Lower lobe of right lung (tissue), 2 donors: ENCODE measurements around the gene SLC6A9. TPM values are rescaled to one million over a fixed set of nuclear protein-coding genes. Genes with fewer than 3 reads are reported as not detected.
A peak's percentile ranks its signal among the peaks of the same experiment; 100 is the strongest.

Experiments
- ATAC-seq, 2 donors: fragments of 200-7000 bp; cut with Tn5 transposase; one replicate each; pipeline ENCODE4 v1.9.1; 2020 to 2022; ENCODE audit warnings: mild to moderate bottlenecking in 2 of 2, moderate library complexity in 2 of 2
- DNase-seq: peaks from one replicate; pipeline ENCODE4 v3.0.0-alpha.2; 2020
- H3K27ac ChIP-seq: fragments of 200-600 bp; one replicate; pipeline ENCODE4 v1.8.0; 2022
- H3K27me3 ChIP-seq: fragments of 200-600 bp; one replicate; pipeline ENCODE4 v1.8.0; 2022; ENCODE audit warnings: low read depth
- H3K36me3 ChIP-seq: fragments of 200-600 bp; one replicate; pipeline ENCODE4 v1.8.0; 2022; ENCODE audit warnings: mild to moderate bottlenecking
- H3K4me1 ChIP-seq: fragments of 200-600 bp; one replicate; pipeline ENCODE4 v1.8.0; 2022
- H3K4me3 ChIP-seq: fragments of 200-600 bp; one replicate; pipeline ENCODE4 v1.8.0; 2022; ENCODE audit warnings: mild to moderate bottlenecking
- H3K9me3 ChIP-seq: fragments of 200-600 bp; one replicate; pipeline ENCODE4 v1.8.0; 2022
- intact Hi-C: fragments of 100-400 bp; cut with DNase I; formaldehyde crosslinking; loops from one replicate; pipeline ENCODE4 v1.11.0; 2022
- total RNA-seq: library from RNA; stranded (reverse); fragmentation: NEBNext Ultra II Directional; extraction: Animal tissue kit (Norgen Biotek cat#: 25700); gene quantifications from one replicate; pipeline ENCODE4 v1.2.1, GENCODE V29; 2021
- TF ChIP-seq, protein P1 (sequence below): fragments of 200-600 bp; IDR thresholded peaks from one replicate; pipeline ENCODE4 v1.8.0; 2022; ENCODE audit warnings: antibody characterized with exemption, mild to moderate bottlenecking
- donor health status: DM: no; HTN: yes; CAD: no; lungs with severe emphysema.

Gene SLC6A9
- total RNA-seq, 1 donor from 2014 or later, result 24.2 TPM

DNA sequence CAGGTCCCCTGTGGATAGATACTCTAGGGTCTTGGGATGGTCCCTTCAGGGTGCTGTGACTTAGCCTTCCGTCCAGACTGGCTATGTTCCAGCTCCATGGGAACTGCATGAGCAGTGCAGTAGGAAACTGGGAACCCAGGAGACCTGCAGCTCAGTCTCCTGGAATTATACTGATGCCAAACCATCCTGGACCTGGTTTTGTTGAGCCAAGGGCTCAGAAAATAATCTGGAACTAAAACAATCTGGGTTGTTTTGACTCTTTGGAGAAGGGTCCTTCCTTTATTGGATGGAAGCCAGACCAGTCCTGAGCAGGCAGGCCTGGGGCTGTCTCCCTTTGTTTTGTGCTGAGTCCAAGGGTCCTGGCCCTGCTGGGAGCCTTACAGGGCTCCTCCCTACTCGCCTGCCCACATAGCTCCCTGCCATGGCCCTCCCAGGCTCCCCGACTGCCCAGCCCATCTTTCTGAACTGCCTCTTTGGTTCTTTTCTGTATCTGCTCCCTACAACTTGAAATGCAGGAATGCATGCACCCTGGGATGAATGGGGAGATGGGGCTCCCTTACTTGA, 83.3 kb downstream of the SLC6A9 start:
- Histone ChIP-seq H3K36me3 (peaks cover 16% of the 10 kb centered on the region), H3K4me1 (peaks cover 37% of the 10 kb centered on the region)
- intact Hi-C loops, result no loop called here

DNA sequence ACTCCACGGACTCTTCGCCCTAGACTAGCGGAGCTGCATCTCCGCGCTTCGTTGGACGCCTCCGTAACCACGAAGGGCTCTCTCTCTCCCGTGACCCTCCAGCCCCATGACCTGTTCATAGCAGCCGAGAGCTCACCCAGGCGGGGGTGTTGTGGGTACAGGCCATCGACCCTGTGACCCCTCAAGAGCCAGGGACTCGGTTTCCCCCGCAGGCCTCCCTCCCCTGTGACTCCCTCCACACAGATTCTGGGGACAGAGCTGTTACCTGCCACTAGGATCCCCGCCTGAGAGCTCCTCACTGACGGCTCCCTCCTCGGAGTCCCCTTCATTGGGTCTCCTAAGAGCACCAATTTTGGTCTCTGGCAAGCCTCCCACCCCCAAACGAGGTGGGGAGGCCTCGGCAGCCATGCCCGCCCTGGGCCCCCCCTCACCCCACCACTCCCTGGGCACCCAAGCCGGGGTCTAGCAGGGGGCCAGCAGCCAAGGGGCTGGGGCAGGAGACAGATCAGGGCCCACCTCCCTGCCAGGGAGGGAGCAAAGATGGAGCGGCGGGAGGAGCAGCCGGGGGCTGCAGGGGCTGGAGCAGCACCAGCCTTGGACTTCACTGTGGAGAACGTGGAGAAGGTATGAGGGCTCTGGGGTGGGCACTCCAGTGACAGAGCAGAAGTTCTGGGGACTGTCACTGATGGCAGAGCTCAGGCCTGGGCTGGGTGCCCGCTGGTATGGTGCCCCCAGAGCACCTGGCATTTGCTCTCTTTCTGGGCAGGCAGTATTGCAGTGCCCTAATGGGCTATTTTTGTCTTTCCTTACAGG, 84.0 kb downstream of the SLC6A9 start:
- Histone ChIP-seq H3K4me1 (peaks cover 37% of the 10 kb centered on the region), H3K4me3 (peak overlapping the region; percentile 74), H3K36me3 (peaks cover 16% of the 10 kb centered on the region), H3K9me3 (no peaks in the 10 kb centered on the region), H3K27me3 (no peaks in the 10 kb centered on the region), H3K27ac (peak overlapping the region; percentile 100)
- TF ChIP-seq, protein P1, sequence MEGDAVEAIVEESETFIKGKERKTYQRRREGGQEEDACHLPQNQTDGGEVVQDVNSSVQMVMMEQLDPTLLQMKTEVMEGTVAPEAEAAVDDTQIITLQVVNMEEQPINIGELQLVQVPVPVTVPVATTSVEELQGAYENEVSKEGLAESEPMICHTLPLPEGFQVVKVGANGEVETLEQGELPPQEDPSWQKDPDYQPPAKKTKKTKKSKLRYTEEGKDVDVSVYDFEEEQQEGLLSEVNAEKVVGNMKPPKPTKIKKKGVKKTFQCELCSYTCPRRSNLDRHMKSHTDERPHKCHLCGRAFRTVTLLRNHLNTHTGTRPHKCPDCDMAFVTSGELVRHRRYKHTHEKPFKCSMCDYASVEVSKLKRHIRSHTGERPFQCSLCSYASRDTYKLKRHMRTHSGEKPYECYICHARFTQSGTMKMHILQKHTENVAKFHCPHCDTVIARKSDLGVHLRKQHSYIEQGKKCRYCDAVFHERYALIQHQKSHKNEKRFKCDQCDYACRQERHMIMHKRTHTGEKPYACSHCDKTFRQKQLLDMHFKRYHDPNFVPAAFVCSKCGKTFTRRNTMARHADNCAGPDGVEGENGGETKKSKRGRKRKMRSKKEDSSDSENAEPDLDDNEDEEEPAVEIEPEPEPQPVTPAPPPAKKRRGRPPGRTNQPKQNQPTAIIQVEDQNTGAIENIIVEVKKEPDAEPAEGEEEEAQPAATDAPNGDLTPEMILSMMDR, result no peak
- intact Hi-C loops, result no loop called here
- ATAC-seq, result peak in 1 of 2 donors; percentile 55
- DNase-seq, result no peak

More for the DNA sequence above, 83.3 kb downstream of the SLC6A9 start:
- DNase-seq, result no peak
- Histone ChIP-seq H3K27me3 (no peaks in the 10 kb centered on the region), H3K27ac (no peak overlapping the region), H3K4me3 (peak overlapping the region; percentile 74), H3K9me3 (no peaks in the 10 kb centered on the region)
- no peak for ATAC-seq
- TF ChIP-seq, protein P1, result no peak

Other genes with a start within 250 kb of the SLC6A9 start
- gene ARTN, start 97.7 kb downstream of the SLC6A9 start, total RNA-seq, result 0.27 TPM
- 28.2 TPM for gene IPO13, start 84.5 kb downstream of the SLC6A9 start, total RNA-seq
- 15.0 TPM for gene DPH2, start 61.5 kb downstream of the SLC6A9 start, total RNA-seq
- 205 TPM for gene ATP6V0B, start 56.5 kb downstream of the SLC6A9 start, total RNA-seq
- 17.3 TPM for gene B4GALT2, start 52.3 kb downstream of the SLC6A9 start, total RNA-seq
- 10.7 TPM for gene CCDC24, start 39.9 kb downstream of the SLC6A9 start, total RNA-seq
- gene KLF17, start 87.4 kb upstream of the SLC6A9 start, total RNA-seq, result 0.47 TPM
- not detected for gene KLF18, start 110.2 kb upstream of the SLC6A9 start, total RNA-seq
- 32.2 TPM for gene DMAP1, start 182.0 kb upstream of the SLC6A9 start, total RNA-seq